ENCODE results near the gene NT5C3A.
A peak's percentile ranks its signal among the peaks of the same experiment; 100 is the strongest.

The NT5C3A gene

DNA sequence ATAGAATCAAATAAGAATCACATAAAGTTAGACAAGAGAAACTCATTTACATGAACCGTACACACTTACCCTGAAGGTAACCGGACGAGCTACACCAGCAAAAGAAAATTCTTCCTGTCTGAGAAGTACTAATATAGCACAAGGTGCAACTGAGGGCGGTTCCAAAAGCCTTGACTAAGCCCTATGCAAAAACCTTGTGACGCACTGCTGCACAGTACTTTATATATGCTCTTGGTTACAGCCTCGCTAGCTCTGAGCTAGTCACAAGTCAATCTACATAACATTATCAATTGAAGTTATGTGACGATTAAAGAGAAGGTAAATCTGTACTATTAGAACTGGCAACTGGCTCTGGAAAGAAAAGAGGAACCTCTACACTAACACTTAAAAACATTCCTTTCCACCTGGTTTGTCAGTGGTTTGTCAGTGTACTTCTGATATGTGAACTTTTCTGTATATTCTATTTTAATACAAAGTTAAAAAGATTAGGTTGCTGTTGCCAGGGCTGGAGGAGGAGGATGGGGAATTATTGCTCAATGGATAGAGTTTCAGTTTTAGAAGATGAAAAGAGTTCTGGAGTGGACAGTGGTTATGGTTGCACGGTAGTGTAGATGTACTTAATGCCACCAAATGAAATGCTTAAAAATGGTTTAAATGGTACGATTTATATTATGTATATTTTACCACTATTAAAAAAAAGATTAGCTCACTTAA is 21.6 kb downstream of the NT5C3A start:
- POLR2A ChIA-PET: interaction anchor here (0.6 kb wide), 1 partner anchor 103 kb away, joined by 3 read pairs; no protein-coding TSS in a partner anchor
- CTCF ChIA-PET: interaction anchor here (0.6 to 2.6 kb wide), 5 partner anchors 8 to 195 kb away, joined by 3 to 16 read pairs (median 5); no protein-coding TSS in a partner anchor
- DNase-seq (ENCODE audit: low read depth, low spot score): no peak
- TF ChIP-seq, protein P1, sequence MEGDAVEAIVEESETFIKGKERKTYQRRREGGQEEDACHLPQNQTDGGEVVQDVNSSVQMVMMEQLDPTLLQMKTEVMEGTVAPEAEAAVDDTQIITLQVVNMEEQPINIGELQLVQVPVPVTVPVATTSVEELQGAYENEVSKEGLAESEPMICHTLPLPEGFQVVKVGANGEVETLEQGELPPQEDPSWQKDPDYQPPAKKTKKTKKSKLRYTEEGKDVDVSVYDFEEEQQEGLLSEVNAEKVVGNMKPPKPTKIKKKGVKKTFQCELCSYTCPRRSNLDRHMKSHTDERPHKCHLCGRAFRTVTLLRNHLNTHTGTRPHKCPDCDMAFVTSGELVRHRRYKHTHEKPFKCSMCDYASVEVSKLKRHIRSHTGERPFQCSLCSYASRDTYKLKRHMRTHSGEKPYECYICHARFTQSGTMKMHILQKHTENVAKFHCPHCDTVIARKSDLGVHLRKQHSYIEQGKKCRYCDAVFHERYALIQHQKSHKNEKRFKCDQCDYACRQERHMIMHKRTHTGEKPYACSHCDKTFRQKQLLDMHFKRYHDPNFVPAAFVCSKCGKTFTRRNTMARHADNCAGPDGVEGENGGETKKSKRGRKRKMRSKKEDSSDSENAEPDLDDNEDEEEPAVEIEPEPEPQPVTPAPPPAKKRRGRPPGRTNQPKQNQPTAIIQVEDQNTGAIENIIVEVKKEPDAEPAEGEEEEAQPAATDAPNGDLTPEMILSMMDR (IDR thresholded peaks at IDR 0.05; ENCODE audit: insufficient read depth, low read length, missing control alignments): no peak
- H3K4me3 ChIP-seq (ENCODE audit: low read depth, low read length): no peak overlapping the region

DNA sequence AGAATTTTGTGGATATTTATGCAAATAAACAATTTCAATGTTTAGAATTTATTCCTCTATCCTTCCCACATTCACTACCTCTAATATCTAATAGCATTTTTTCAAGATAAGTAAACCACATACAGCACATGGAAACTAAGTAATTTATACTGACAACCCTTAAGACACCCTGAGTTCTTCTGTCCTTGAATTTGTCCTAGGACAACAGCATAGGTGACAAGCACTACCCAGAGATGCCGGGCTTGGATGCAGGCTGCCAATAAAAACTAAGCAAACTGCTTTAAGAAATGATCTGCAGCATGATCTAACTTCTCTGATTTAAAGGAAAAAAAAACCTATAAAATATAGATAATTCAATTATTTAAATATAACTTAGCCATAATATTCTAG is 22.7 kb downstream of the NT5C3A start:
- peak overlapping the region; percentile 4; the same call in 1 of the 2 replicates for H3K4me3 ChIP-seq (ENCODE audit: low read depth, low read length)
- ChIA-PET POLR2A (no interaction called here), CTCF (interaction anchor here (1.6 to 2.6 kb wide), 3 partner anchors 9 to 194 kb away, joined by 5 to 16 read pairs (median 5); no protein-coding TSS in a partner anchor)
- TF ChIP-seq, protein P1 (IDR thresholded peaks at IDR 0.05; ENCODE audit: insufficient read depth, low read length, missing control alignments): no peak
- DNase-seq (ENCODE audit: low read depth, low spot score): no peak

DNA sequence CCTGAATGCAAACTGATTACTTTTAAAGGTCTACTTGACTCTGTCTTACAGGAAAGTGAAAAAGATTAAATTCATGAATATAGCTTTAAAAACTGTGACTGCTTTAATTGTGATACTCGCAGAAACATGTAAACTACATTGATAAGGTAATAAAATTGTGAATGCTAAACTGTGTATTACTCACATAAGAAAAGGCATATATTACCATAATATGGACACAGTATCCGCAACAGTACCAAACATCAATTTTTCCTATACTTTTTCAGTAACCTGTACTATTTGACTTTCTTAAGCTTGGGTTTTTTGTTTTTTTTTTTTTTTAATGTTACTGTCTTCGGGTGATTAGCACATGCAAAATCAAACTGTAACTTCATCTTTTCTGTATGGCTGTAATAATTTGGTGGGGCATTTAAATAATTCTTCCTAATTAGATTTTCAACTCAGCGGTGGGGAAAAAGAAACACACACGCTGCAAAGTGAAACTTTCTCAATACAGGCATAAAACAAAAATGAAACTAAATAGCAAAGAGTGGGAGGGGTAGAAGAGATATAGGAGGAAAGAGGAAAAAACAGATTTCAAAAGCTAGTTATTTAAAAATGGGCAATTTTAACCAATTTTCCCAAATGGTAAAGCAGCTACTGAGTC is 23.2 kb downstream of the NT5C3A start:
- no peak for DNase-seq (ENCODE audit: low read depth, low spot score)
- POLR2A ChIA-PET: no interaction called here
- H3K4me3 ChIP-seq (ENCODE audit: low read depth, low read length): peak overlapping the region; percentile 4; the same call in 1 of the 2 replicates
- CTCF ChIA-PET: interaction anchor here (1.7 to 2.6 kb wide), 2 partner anchors 10 to 193 kb away, joined by 5 to 16 read pairs; no protein-coding TSS in a partner anchor
- TF ChIP-seq, protein P1 (IDR thresholded peaks at IDR 0.05; ENCODE audit: insufficient read depth, low read length, missing control alignments): no peak

DNA sequence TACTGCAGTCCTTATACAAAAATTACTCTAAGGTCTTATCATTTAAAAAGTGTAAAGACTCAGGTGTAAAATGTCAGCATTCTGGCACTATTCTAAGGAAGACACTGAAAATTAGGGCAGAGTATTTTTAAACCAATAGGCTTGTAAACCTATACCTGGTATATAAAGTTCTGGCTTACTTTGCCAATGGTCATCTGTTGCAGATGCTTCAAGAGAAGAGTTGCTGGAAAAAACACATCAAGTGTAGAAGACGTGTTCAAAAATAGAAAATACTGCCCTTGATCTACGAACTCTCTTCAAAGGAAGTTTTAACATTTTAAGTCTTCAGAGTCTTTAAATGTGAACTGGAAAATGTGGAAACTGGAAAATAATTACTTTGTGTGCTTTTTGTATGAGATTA is 23.9 kb downstream of the NT5C3A start:
- DNase-seq (ENCODE audit: low read depth, low spot score): no peak
- ChIA-PET CTCF (interaction anchor here (2.6 kb wide), 1 partner anchor 11 kb away, joined by 16 read pairs; no protein-coding TSS in a partner anchor), POLR2A (no interaction called here)
- TF ChIP-seq, protein P1 (IDR thresholded peaks at IDR 0.05; ENCODE audit: insufficient read depth, low read length, missing control alignments): no peak
- no peak overlapping the region for H3K4me3 ChIP-seq (ENCODE audit: low read depth, low read length)

DNA sequence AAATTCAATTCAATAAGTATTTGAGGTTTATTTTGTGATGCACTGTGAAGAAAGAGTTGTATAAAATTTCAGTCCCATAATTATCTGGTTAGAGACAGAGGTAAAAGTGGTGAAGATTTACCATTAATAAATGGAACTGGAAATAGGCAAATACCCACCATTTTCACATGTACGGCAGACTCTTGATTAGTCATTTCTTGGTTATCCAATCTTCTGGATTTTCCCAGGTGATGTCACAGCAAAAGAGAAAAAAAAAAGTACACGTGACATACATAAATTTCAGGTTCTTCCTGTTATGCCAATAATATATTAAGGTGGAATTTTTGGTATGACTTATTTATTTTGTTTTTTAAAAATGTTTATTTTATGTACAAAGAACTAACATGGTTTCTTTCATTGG is 26.8 kb downstream of the NT5C3A start:
- no peak for DNase-seq (ENCODE audit: low read depth, low spot score)
- TF ChIP-seq, protein P1 (IDR thresholded peaks at IDR 0.05; ENCODE audit: insufficient read depth, low read length, missing control alignments): no peak
- ChIA-PET CTCF (interaction anchor here (0.7 to 1.5 kb wide), 3 partner anchors 14 to 28 kb away, joined by 3 to 5 read pairs (median 4); no protein-coding TSS in a partner anchor), POLR2A (no interaction called here)
- no peak overlapping the region for H3K4me3 ChIP-seq (ENCODE audit: low read depth, low read length)

DNA sequence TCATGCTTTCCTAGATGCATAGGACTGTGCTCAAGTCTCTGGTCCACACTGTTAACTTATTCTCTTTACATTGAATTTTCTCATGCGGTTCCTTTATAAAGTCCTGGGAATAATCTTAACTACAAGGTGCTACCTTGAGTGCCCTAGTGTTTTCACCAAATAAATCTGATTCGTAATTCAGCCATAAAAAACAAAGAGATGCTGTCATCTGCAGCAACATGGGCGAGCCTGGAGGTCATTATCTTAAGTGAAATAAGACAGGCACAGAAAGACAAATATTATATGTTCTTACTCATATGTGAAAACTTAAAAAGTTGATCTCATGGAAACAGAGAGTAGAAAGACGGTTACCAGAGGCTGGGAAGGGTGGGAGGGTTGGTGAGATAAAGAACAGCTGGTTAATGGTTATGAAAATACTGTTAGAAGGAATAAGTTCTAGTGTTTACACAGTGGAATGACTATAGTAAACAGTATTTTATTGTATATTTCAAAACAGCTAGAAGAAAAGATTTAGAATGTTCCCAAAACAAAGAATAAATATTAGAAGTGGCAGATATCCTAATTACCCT is 38.3 kb downstream of the NT5C3A start:
- ChIA-PET CTCF (no interaction called here), POLR2A (no interaction called here)
- TF ChIP-seq, protein P1 (IDR thresholded peaks at IDR 0.05; ENCODE audit: insufficient read depth, low read length, missing control alignments): no peak
- DNase-seq (ENCODE audit: low read depth, low spot score): no peak
- H3K4me3 ChIP-seq (ENCODE audit: low read depth, low read length): no peak overlapping the region

Measured in AG04449 (cell line).